HG02943 (cell line): ENCODE measurements around the gene CCR2.
"Not testable (repeated sequence)": the region's sequence is repeated elsewhere in the genome, so short reads cannot be mapped to it uniquely, and the experiment has no call there.

ENCODE experiments used
- ATAC-seq: cut with Tn5 transposase; IDR thresholded peaks from one replicate; pipeline ENCODE4 v1.9.1; 2021; ENCODE audit warnings: mild to moderate bottlenecking, low read depth, moderate library complexity; ENCODE audit not compliant: unreplicated experiment

CCR2 gene

GRCh38 chr3:46374755-46375154 lies 20.8 kb downstream of the CCR2 start:
- ATAC-seq: no peak

GRCh38 chr3:46375218-46375617 lies 21.3 kb downstream of the CCR2 start:
- ATAC-seq: no peak

GRCh38 chr3:46375814-46376213 lies 21.9 kb downstream of the CCR2 start:
- no peak for ATAC-seq

- ATAC-seq: no peak
These were observed 24.6 kb downstream of the CCR2 start for GRCh38 chr3:46378426-46378942.

GRCh38 chr3:46380471-46381221 lies 26.7 kb downstream of the CCR2 start:
- no peak for ATAC-seq

- ATAC-seq: no peak
These were observed 27.7 kb downstream of the CCR2 start for GRCh38 chr3:46381625-46382024.

- no peak for ATAC-seq
These were observed 29.5 kb downstream of the CCR2 start for GRCh38 chr3:46383211-46383950.

GRCh38 chr3:46383951-46384330 lies 30.0 kb downstream of the CCR2 start:
- ATAC-seq: no peak

- no peak for ATAC-seq
These were observed 32.3 kb downstream of the CCR2 start for GRCh38 chr3:46386205-46386604.

GRCh38 chr3:46388847-46389246 lies 34.9 kb downstream of the CCR2 start:
- ATAC-seq: not testable (repeated sequence)

- no peak for ATAC-seq
These were observed 35.4 kb downstream of the CCR2 start for GRCh38 chr3:46389306-46389705.

GRCh38 chr3:46391526-46391925 lies 37.6 kb downstream of the CCR2 start:
- ATAC-seq: not testable (repeated sequence)

GRCh38 chr3:46393011-46393410 lies 39.1 kb downstream of the CCR2 start:
- no peak for ATAC-seq

- ATAC-seq: no peak
These were observed 39.9 kb downstream of the CCR2 start for GRCh38 chr3:46393554-46394434.

- ATAC-seq: no peak
These were observed 41.3 kb downstream of the CCR2 start for GRCh38 chr3:46395210-46395661.

GRCh38 chr3:46395766-46396530 lies 42.0 kb downstream of the CCR2 start:
- ATAC-seq: no peak

GRCh38 chr3:46397111-46397510 lies 43.2 kb downstream of the CCR2 start:
- ATAC-seq: no peak

GRCh38 chr3:46398186-46398955 lies 44.5 kb downstream of the CCR2 start:
- ATAC-seq: no peak

GRCh38 chr3:46399098-46399497 lies 45.2 kb downstream of the CCR2 start:
- ATAC-seq: no peak
